Adipocyte (in vitro differentiated cells): Measurements from ENCODE around the gene GPRIN1.
A peak's percentile ranks its signal among the peaks of the same experiment; 100 is the strongest.
"Not testable (repeated sequence)": the region's sequence is repeated elsewhere in the genome, so short reads cannot be mapped to it uniquely, and the experiment has no call there.

Source experiments
- DNase-seq: peaks from one replicate; pipeline ENCODE4 v3.0.0-alpha.2; 2015; ENCODE audit warnings: low read depth
- H3K27me3 ChIP-seq: replicated peaks from 2 replicates; pipeline ENCODE4 v1.7.0; 2013; ENCODE audit warnings: mild to moderate bottlenecking, low read length, moderate library complexity; ENCODE audit not compliant: control insufficient read depth, insufficient read depth
- H3K36me3 ChIP-seq: 2 replicates; pipeline ENCODE4 v1.7.0; 2013; ENCODE audit warnings: low read length, mild to moderate bottlenecking, moderate library complexity; ENCODE audit not compliant: control insufficient read depth, insufficient read depth, severe bottlenecking
- H3K4me1 ChIP-seq: 2 replicates; pipeline ENCODE4 v1.7.0; 2013; ENCODE audit warnings: mild to moderate bottlenecking, low read length, moderate library complexity; ENCODE audit not compliant: control insufficient read depth, insufficient read depth
- H3K4me3 ChIP-seq: 2 replicates; pipeline ENCODE4 v1.7.0; 2013; ENCODE audit warnings: mild to moderate bottlenecking, low read length, moderate library complexity
- H3K9ac ChIP-seq: 2 replicates; pipeline ENCODE4 v1.7.0; 2013; ENCODE audit warnings: mild to moderate bottlenecking, low read length, moderate library complexity
- H3K9me3 ChIP-seq: 2 replicates; pipeline ENCODE4 v1.7.0; 2013; ENCODE audit warnings: mild to moderate bottlenecking, low read length, moderate library complexity; ENCODE audit not compliant: control insufficient read depth

The GPRIN1 gene

DNA sequence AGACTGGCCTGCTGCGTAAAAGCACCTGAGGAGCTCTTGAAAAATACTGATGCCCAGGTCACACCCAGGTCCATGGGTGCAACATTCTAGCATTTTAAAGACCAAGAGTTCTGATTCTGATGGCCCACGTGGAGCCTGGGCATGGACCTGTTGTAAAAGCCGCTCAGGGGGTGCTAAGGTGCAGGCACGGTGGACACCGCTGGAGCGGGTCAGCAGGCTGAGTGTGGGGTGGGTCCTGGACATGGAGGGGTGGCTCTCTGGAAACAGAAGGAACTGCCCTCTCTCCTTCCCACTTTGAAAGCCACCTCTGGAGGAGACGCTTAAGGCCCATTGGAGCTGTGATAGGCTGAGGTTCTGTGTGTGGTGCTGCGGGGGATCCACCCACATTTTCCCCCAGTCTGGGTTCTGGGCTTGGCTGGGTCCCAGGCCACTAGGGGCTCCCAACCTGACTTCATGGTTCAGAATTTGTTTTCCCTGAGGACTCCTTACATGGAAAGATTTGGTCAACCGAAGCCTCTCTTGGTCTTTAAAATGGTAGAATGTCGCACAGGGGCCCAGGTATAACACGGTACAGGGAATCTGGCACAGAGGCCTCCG is 16.6 kb downstream of the GPRIN1 start:
- Histone ChIP-seq H3K9ac (no peak overlapping the region), H3K27me3 (no peaks in the 10 kb centered on the region), H3K4me3 (no peak overlapping the region), H3K9me3 (no peaks in the 10 kb centered on the region), H3K4me1 (no peaks in the 10 kb centered on the region), H3K36me3 (no peaks in the 10 kb centered on the region)
- DNase-seq, result no peak

DNA sequence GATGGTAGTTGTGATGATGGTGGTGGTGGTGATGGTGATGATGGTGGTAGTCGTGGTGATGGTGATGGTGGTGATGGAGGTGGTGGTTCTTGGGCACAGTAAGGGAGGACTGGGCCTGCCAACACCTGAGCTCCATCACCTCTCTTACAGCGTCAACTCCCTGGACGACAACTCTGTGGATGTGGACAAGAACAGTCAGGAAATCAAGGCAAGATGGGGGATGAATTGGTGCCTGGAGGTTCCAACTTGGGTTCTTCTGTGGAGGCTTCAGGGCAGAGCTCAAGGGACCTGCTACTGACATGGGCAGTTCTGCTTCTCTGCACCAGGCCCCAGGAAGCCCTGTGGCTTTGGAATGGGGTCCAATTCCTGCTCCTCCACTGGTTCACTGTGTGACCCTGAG is 17.4 kb downstream of the GPRIN1 start:
- Histone ChIP-seq H3K4me1 (no peaks in the 10 kb centered on the region), H3K9me3 (no peaks in the 10 kb centered on the region), H3K27me3 (no peaks in the 10 kb centered on the region), H3K9ac (no peak overlapping the region), H3K36me3 (no peaks in the 10 kb centered on the region), H3K4me3 (no peak overlapping the region)
- no peak for DNase-seq

DNA sequence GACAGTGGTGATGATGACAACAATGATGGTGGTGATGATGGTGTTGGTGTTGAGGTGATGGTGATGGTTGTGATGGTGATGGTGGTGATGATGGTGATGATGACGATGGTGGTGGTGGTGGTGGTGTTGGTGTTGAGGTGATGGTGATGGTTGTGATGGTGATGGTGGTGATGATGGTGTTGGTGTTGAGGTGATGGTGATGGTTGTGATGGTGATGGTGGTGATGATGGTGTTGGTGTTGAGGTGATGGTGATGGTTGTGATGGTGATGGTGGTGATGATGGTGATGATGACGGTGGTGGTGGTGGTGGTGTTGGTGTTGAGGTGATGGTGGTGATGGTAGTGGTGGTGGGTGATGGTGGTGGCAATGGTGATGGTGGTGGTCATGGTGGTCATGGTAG is 18.3 kb downstream of the GPRIN1 start:
- not testable (repeated sequence) for H3K27me3 ChIP-seq, DNase-seq, H3K4me1 ChIP-seq, H3K4me3 ChIP-seq, H3K36me3 ChIP-seq, H3K9ac ChIP-seq, H3K9me3 ChIP-seq

DNA sequence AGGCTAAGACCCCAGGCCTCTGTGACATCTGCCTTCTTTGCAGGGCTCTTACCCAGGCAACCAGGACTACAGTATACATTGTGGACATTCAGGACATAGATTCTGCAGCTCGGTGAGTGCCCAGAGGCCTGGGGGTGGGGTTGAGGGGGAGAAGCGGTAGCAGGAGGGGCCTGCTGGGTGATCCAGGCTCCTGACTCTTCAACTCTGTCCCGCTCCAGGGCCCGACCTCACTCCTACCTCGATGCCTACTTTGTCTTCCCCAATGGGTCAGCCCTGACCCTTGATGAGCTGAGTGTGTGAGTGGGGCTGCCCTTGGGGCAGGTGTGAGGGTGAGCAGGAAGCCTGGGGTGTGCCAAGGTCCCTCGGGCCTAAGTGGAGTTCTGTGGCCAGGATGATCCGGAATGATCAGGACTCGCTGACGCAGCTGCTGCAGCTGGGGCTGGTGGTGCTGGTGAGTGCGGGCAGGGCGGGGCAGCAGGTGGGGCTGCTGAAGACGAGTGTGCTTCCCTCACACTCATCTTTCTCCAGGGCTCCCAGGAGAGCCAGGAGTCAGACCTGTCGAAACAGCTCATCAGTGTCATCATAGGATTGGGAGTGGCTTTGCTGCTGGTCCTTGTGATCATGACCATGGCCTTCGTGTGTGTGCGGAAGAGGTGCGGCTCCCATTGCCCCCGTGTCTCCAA is 19.8 kb downstream of the GPRIN1 start:
- Histone ChIP-seq H3K4me3 (no peak overlapping the region), H3K4me1 (no peaks in the 10 kb centered on the region), H3K27me3 (no peaks in the 10 kb centered on the region), H3K9me3 (peaks cover 1% of the 10 kb centered on the region), H3K9ac (no peak overlapping the region), H3K36me3 (no peaks in the 10 kb centered on the region)
- no peak for DNase-seq

DNA sequence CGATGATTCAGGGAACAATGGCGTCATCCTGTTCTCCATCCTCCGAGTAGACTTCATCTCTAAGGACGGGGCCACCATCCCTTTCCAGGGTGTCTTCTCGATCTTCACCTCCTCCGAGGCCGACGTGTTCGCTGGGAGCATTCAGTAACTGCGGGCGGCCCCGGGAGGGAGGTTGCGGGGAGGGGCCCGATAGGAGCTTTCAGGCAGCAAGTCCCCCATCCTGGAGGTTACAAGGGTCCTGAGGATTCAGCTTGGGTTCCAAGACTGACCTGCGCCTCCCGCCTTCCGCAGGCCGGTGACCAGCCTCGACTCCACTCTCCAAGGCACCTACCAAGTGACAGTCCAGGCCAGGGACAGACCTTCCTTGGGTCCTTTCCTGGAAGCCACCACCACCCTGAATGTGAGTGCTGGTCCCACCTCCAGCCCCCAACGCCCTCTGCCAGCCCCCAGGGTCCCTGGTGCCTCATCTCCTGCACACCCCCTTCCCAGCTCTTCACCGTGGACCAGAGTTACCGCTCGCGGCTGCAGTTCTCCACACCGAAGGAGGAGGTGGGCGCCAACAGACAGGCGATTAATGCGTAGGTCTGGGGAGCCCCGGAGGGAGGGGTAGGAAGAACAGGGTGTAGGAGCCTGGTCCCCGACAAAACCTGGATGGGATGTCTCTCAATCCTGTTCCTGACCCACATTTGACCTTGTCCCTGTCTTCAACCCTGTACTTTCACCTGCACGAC is 20.8 kb downstream of the GPRIN1 start:
- H3K9me3 ChIP-seq, result peaks cover 4% of the 10 kb centered on the region
- H3K27me3 ChIP-seq, result no peaks in the 10 kb centered on the region
- no peak for DNase-seq
- no peaks in the 10 kb centered on the region for H3K4me1 ChIP-seq
- no peak overlapping the region for H3K9ac ChIP-seq
- no peaks in the 10 kb centered on the region for H3K36me3 ChIP-seq
- H3K4me3 ChIP-seq, result no peak overlapping the region

DNA sequence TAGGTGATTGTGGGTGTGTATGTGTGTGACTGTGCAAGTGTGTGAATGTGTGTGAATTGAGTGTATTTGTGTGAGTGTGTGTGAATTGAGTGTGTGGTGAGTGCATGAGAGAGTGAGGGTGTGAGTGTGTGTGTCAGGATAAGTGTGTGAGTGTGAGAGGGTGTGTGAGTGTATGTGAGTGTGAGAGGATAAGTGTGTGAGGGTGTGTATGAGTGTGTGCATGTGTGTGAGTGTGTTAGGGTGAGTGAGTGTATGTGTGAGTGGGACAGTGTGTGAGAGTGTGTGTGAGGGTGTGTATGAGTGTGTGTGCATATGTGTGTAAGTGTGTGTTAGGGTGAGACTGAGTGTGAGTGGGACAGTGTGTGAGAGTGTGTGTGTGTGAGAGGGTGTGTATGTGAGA is 21.7 kb downstream of the GPRIN1 start:
- no peak for DNase-seq
- Histone ChIP-seq H3K4me1 (no peaks in the 10 kb centered on the region), H3K9ac (no peak overlapping the region), H3K27me3 (no peaks in the 10 kb centered on the region), H3K4me3 (no peak overlapping the region), H3K9me3 (peaks cover 4% of the 10 kb centered on the region), H3K36me3 (no peaks in the 10 kb centered on the region)

DNA sequence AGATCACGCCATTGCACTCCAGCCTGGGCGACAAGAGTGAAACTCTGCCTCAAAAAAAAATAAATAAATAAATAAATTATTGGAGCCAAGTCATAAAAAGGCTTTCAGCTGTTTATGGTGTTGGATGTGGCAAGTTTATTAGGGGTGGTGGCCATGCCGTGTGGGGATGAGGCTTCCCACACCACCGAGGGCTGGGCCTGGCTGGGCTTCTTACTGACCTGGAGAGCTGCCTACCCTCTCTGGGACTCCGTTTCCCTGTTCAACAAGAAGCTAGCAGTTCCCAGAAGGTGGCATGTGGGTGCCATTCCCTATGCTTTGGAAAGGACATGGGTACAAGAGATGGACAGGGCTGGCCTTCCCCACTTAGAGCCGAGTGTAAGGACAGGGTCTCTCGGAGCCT is 22.6 kb downstream of the GPRIN1 start:
- Histone ChIP-seq H3K9me3 (peaks cover 4% of the 10 kb centered on the region), H3K27me3 (no peaks in the 10 kb centered on the region)
- no peak for DNase-seq

DNA sequence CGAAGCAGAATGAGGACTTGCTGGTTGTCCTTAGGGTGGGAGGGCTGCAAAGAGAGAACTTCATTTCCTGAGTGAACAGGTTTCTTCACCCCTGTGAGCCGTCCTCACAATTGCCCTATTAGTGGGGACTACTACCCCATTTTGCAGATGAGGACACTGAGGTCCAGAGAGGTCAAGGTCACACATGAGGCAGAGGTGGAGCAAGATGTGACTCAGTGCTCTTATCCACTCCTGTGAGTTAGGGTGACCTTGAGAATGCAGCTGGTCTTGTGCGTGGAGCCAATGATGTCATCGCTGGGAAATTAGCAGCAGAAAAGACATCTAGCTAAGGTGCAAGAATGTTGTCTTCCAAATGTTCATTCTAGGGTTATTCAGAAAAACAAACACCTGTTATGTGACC is 26.9 kb downstream of the GPRIN1 start:
- DNase-seq, result no peak
- H3K4me3 ChIP-seq, result no peak overlapping the region
- peaks cover 4% of the 10 kb centered on the region for H3K9me3 ChIP-seq
- H3K27me3 ChIP-seq, result no peaks in the 10 kb centered on the region
- no peaks in the 10 kb centered on the region for H3K4me1 ChIP-seq
- H3K9ac ChIP-seq, result no peak overlapping the region
- H3K36me3 ChIP-seq, result no peaks in the 10 kb centered on the region

More for the DNA sequence above, 22.6 kb downstream of the GPRIN1 start:
- Histone ChIP-seq H3K4me3 (no peak overlapping the region), H3K9ac (no peak overlapping the region), H3K36me3 (no peaks in the 10 kb centered on the region), H3K4me1 (no peaks in the 10 kb centered on the region)

DNA sequence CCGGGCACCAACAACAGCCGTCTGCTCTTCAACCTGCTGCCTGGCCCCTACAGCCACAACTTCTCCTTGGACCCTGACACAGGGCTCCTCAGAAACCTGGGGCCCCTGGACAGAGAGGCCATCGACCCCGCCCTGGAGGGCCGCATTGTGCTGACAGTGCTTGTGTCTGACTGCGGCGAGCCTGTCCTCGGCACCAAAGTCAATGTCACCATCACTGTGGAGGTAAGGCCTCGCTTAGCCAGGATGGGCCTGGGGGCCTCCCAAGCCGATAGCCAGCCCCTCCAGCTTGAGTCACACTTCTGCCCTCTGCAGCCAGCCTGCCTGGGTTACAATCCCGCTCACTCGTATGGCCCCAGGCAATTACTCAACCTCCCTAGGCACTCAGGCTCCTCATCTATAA is 28.6 kb downstream of the GPRIN1 start:
- Histone ChIP-seq H3K9ac (no peak overlapping the region), H3K9me3 (peaks cover 4% of the 10 kb centered on the region), H3K36me3 (no peaks in the 10 kb centered on the region), H3K4me1 (no peaks in the 10 kb centered on the region), H3K27me3 (peaks cover 4% of the 10 kb centered on the region), H3K4me3 (no peak overlapping the region)
- DNase-seq, result no peak

DNA sequence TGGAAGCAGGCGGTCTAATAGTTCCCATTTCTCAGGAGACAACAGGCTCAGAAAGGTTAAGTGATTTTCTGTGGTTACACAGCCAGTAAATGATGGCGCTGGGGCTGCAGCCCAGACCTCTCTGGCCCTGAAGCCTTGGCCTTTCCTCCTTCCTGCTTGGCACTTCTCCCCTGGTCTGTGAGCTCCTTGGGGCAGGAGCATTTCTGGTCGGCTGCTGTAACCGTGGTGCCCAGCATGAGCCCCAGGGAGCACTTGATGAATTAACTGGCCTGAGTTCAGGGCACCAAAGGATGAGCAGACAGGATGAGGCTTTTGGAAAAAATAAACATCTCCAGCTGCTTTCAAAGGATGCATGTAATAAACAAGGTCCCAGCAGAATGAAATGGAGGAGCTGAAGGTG is 30.6 kb downstream of the GPRIN1 start:
- Histone ChIP-seq H3K27me3 (peaks cover 16% of the 10 kb centered on the region), H3K9me3 (no peaks in the 10 kb centered on the region), H3K36me3 (no peaks in the 10 kb centered on the region), H3K4me1 (no peaks in the 10 kb centered on the region), H3K4me3 (no peak overlapping the region), H3K9ac (no peak overlapping the region)
- DNase-seq, result no peak

DNA sequence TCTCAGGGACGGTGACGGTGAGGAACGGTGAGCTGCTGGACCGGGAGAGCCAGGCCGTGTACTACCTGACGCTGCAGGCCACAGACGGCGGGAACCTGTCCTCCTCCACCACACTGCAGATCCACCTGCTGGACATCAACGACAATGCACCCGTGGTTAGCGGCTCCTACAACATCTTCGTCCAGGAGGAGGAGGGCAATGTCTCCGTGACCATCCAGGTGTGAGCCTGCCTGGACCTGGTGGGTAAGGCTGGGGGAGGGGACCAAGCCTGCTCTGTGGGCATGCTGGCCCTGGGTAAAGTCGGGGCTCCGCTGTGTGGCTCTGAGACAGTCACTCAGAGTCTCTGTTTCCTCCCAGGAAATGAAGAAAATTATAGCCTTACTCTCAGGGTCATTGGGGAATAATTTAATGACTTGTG is 31.6 kb downstream of the GPRIN1 start:
- Histone ChIP-seq H3K27me3 (peaks cover 22% of the 10 kb centered on the region), H3K9me3 (no peaks in the 10 kb centered on the region), H3K4me3 (no peak overlapping the region), H3K36me3 (no peaks in the 10 kb centered on the region), H3K9ac (no peak overlapping the region), H3K4me1 (no peaks in the 10 kb centered on the region)
- peak; percentile 29 for DNase-seq
